ENCODE data around the gene FAHD2A. TPM values are rescaled to one million over a fixed set of nuclear protein-coding genes. Genes with fewer than 3 reads are reported as not detected.

The FAHD2A gene
- total RNA-seq, 1 experiment from 2014 or later = 49.3 TPM

DNA sequence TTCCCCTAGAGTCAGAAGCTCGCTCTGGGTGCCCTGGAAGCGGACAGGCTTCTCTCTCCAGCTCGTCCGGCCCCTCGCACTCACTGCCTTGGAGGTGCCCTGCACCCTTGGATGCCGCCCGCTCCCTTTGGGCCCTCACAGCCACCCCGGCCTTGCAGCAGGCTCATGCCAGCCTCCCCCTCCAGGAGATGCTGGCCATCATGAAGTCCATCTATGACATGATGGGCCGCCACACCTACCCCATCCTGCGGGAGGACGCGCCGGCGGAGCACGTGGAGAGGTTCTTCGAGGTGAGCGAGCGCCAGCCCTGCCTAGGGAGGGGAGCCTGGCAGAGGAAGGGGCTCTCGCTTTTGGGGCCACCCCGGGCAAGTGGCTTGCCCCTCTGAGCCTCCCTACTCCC lies 20.3 kb upstream of the FAHD2A start:
- no peak for DNase-seq
- H3K36me3 ChIP-seq (replicated peaks; ENCODE audit: control insufficient read depth, insufficient read depth, low read length) = no peaks in the 10 kb centered on the region

DNA sequence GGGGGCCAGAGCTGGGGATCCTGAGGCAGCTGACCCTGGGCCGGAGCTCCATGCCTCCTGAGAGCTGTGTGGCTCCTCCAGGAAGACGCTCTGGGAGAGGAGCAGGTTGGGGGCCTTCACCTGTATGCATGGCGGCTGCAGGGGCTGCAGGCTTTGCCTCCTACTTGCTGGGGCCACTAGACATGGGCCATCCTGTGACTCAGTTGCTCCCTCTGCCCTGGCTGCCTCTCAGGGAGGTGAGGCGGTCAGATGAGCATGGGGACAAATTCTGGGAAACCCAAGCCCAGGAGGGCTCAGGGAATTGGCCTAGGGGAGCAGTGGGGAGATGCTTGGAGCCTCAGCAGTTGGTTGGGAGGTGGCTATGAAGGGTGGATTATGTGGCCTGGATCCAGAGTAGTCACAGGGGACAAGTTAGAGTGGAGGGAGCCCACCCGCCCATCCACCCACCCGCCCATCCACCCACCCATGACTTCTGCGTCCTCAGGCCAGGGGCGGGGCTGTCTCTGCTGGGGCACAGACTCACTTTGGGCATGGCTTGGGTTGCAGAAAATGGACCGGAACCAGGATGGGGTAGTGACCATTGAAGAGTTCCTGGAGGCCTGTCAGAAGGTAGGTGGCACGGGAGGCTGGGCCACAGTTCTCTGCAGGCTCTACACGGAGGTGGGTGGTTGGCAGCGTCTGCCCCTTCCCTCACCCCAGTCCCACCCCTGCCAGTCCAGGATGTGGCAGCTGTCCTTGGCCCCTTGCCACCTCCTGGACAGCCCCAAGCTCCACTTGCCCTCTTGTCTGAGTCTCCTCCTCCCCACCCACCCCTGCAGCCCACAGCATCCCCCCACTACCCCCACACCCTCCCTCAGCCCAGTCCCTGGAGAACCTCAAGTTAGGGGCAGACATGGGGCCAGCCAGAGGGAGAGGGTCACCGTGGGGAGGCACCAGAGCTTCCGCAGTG lies 19.5 kb upstream of the FAHD2A start:
- no peaks in the 10 kb centered on the region for H3K27me3 ChIP-seq (ENCODE audit: control insufficient read depth, insufficient read depth, low read length)
- no peaks in the 10 kb centered on the region for H3K36me3 ChIP-seq (replicated peaks; ENCODE audit: control insufficient read depth, insufficient read depth, low read length)
- DNase-seq = no peak
- no peak overlapping the region for H3K4me3 ChIP-seq (ENCODE audit: insufficient read depth, low read depth, low read length)

More for the DNA sequence above, 20.3 kb upstream of the FAHD2A start:
- Histone ChIP-seq H3K4me3 (ENCODE audit: insufficient read depth, low read depth, low read length) (no peak overlapping the region), H3K27me3 (ENCODE audit: control insufficient read depth, insufficient read depth, low read length) (no peaks in the 10 kb centered on the region)

DNA sequence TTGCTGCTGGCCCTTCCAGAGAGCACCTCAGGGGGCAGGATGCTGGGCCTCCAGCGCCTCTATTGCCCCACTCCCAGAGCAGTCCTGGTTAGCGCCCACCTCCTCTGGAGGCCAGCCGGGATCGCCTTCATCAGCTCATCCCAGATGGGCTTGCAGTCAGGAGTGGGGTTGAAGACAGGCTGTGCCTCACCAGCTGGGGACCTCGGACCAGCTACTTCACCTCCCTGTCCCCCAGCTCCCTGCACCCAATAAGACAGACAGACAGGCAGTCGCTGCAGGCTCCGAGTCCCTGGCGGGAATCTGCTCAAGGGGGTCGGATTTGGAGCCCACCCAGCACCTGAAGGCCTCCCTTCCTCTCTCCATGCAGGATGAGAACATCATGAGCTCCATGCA lies 18.9 kb upstream of the FAHD2A start:
- no peak for DNase-seq
- H3K36me3 ChIP-seq (replicated peaks; ENCODE audit: control insufficient read depth, insufficient read depth, low read length) = no peaks in the 10 kb centered on the region
- H3K27me3 ChIP-seq (ENCODE audit: control insufficient read depth, insufficient read depth, low read length) = peaks cover 2% of the 10 kb centered on the region; the same call in 1 of the 2 replicates
- no peak overlapping the region for H3K4me3 ChIP-seq (ENCODE audit: insufficient read depth, low read depth, low read length)

DNA sequence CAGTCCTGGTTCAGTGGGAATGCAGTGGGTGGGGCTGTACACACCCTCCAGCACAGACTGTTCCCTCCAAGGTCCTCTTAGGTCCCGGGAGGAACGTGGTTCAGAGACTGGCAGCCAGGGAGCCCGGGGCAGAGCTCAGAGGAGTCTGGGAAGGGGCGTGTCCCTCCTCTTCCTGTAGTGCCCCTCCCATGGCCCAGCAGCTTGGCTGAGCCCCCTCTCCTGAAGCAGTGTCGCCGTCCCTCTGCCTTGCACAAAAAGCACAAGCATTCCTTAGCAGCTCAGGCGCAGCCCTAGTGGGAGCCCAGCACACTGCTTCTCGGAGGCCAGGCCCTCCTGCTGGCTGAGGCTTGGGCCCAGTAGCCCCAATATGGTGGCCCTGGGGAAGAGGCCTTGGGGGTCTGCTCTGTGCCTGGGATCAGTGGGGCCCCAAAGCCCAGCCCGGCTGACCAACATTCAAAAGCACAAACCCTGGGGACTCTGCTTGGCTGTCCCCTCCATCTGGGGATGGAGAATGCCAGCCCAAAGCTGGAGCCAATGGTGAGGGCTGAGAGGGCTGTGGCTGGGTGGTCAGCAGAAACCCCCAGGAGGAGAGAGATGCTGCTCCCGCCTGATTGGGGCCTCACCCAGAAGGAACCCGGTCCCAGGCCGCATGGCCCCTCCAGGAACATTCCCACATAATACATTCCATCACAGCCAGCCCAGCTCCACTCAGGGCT lies 17.5 kb upstream of the FAHD2A start:
- no peaks in the 10 kb centered on the region for H3K36me3 ChIP-seq (replicated peaks; ENCODE audit: control insufficient read depth, insufficient read depth, low read length)
- DNase-seq = peak; percentile 76
- H3K27me3 ChIP-seq (ENCODE audit: control insufficient read depth, insufficient read depth, low read length) = peaks cover 4% of the 10 kb centered on the region; the same call in 1 of the 2 replicates
- no peak overlapping the region for H3K4me3 ChIP-seq (ENCODE audit: insufficient read depth, low read depth, low read length)

DNA sequence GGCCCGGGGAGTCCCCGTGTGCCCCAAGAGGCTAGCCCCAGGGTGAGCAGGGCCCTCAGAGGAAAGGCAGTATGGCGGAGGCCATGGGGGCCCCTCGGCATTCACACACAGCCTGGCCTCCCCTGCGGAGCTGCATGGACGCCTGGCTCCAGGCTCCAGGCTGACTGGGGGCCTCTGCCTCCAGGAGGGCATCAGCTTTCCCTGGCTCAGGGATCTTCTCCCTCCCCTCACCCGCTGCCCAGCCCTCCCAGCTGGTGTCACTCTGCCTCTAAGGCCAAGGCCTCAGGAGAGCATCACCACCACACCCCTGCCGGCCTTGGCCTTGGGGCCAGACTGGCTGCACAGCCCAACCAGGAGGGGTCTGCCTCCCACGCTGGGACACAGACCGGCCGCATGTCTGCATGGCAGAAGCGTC lies 16.9 kb upstream of the FAHD2A start:
- DNase-seq = peak; percentile 41
- no peak overlapping the region for H3K4me3 ChIP-seq (ENCODE audit: insufficient read depth, low read depth, low read length)
- H3K27me3 ChIP-seq (ENCODE audit: control insufficient read depth, insufficient read depth, low read length) = peaks cover 4% of the 10 kb centered on the region; the same call in 1 of the 2 replicates
- no peaks in the 10 kb centered on the region for H3K36me3 ChIP-seq (replicated peaks; ENCODE audit: control insufficient read depth, insufficient read depth, low read length)

DNA sequence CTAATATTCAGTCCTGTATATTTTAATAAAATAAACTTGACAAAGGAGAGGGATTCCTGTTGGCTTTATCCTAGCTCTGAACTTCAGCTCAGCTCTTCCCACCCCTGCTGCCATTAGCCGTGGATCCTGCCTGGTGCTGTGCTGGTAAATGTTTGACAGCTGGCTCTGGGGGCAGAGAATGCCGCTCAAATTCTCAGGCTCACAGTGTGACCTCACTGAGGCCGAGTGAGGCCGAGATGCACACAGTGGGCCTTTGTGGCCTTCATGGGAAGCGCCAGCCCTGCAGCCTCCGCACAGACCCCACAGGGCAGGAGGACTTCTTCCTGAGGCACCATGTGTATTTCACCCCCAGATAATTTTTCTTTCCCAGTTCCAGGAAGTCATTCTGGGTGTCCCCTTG lies 16.5 kb upstream of the FAHD2A start:
- Histone ChIP-seq H3K36me3 (replicated peaks; ENCODE audit: control insufficient read depth, insufficient read depth, low read length) (no peaks in the 10 kb centered on the region), H3K27me3 (ENCODE audit: control insufficient read depth, insufficient read depth, low read length) (peaks cover 4% of the 10 kb centered on the region; the same call in 1 of the 2 replicates), H3K4me3 (ENCODE audit: insufficient read depth, low read depth, low read length) (no peak overlapping the region)
- no peak for DNase-seq

DNA sequence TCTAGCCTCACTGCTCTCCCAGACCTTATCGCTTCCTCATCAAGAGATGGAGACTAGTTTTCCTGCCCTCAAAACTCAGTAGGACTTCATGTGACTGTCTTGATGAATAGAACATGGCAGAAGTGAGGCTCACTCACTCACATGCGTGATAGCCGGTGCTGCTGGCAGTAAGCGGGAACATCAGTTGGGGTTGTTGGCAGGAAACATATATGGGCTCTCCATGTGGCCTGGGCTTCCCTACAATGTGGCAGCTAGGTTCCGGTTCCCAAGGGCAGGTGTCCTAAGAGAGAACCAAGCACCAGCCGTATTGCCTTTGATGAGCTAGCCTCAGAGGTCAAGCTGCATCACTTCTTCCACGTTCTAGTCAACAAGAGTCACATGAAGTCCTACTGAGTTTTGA lies 15.2 kb upstream of the FAHD2A start:
- H3K4me3 ChIP-seq (ENCODE audit: insufficient read depth, low read depth, low read length) = no peak overlapping the region
- peaks cover 4% of the 10 kb centered on the region; the same call in 1 of the 2 replicates for H3K27me3 ChIP-seq (ENCODE audit: control insufficient read depth, insufficient read depth, low read length)
- no peak for DNase-seq
- H3K36me3 ChIP-seq (replicated peaks; ENCODE audit: control insufficient read depth, insufficient read depth, low read length) = no peaks in the 10 kb centered on the region

DNA sequence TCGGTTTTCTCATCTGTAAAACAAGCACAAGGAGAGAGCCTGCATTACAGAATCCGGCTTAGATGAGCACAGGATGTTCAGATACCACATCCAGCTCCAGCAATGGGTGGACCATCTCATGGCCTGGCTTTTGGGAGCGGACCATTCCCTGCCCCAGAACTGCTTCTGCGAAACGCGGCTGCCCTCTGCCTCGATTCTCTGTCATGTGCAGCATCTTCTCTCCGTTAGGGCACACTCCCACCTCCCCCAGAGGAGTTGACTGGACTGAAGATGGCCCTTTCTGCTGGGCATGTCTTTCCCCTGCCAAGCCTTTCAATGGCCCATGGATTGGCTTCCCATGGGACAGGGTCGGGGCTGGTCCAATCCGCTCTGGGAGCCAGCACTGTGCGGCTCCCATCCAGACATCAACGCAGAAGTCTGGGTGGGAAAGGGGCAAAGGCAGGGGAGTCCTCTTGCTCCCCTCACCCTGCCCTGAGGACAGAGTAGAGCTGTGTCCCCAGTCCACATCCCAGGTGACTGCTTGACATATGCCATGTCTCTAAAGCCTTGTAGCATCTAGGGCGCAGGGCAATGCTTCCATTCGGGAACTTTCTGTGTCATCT lies 14.3 kb upstream of the FAHD2A start:
- peak; percentile 15 for DNase-seq
- Histone ChIP-seq H3K36me3 (replicated peaks; ENCODE audit: control insufficient read depth, insufficient read depth, low read length) (no peaks in the 10 kb centered on the region), H3K4me3 (ENCODE audit: insufficient read depth, low read depth, low read length) (no peak overlapping the region), H3K27me3 (ENCODE audit: control insufficient read depth, insufficient read depth, low read length) (peaks cover 4% of the 10 kb centered on the region; the same call in 1 of the 2 replicates)

DNA sequence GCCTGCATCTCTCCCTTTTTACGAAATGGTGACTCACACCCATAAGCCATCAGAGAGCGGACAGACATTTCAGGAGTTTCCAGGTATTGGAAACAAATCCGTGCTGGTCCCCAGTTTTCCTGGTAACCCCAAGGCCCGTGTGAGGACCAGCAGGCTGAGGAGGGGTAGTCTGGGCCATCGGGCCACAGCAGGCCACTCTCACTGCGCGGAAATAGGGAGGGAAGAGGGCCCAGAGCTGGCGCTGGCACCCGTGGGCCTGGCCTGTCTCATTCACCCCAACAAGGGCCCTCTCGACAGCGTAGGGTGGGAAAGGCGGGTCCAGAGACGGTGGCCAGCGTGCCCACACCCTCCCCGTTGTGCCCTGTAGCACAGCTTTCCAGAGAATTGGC lies 13.7 kb upstream of the FAHD2A start:
- H3K36me3 ChIP-seq (replicated peaks; ENCODE audit: control insufficient read depth, insufficient read depth, low read length) = no peaks in the 10 kb centered on the region
- no peak for DNase-seq
- H3K27me3 ChIP-seq (ENCODE audit: control insufficient read depth, insufficient read depth, low read length) = peaks cover 4% of the 10 kb centered on the region; the same call in 1 of the 2 replicates
- no peak overlapping the region for H3K4me3 ChIP-seq (ENCODE audit: insufficient read depth, low read depth, low read length)

DNA sequence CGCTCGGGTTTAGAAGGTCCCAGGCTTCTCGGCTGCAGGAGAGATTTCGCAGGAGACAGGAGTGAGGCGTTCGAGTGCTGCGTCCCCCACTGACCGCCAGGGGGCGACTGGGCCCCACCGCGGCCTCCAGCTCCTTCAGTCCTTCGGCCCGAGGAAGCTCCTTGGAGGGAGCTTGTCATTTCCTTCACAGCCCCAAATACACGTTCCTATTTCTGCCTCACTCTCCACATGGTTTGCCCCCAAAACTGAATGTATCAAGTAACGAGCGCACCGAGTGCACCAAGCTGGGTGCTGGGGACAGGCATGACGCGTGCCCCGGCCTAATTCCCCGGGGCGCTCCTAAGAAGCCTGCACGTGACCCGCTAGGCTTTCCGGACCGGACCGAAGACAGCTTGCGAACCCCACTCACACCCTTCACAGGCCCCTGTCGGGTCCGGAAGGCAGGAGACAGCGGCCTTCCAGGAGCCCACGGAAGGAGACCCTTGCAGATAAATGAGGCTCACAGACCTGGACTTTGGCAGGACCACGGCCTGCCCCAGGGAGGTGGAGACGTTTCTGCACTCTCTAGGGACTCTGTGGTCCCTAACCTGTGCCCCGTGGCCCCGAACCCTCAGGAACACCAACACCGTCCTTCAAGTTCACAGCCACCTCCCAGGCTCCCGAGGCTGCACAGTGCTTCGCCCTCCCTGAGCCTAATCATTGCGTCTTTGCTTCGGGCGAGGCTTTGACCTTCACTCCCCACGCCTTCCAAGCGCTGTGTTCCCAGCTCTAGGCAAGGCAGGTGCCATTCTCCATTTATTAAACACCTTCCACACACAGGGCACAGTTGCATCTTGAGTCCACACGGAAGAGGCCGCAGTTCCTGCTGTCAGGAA lies 13.0 kb upstream of the FAHD2A start:
- Histone ChIP-seq H3K27me3 (ENCODE audit: control insufficient read depth, insufficient read depth, low read length) (peaks cover 4% of the 10 kb centered on the region; the same call in 1 of the 2 replicates), H3K4me3 (ENCODE audit: insufficient read depth, low read depth, low read length) (no peak overlapping the region), H3K36me3 (replicated peaks; ENCODE audit: control insufficient read depth, insufficient read depth, low read length) (no peaks in the 10 kb centered on the region)
- peak; percentile 95 for DNase-seq

DNA sequence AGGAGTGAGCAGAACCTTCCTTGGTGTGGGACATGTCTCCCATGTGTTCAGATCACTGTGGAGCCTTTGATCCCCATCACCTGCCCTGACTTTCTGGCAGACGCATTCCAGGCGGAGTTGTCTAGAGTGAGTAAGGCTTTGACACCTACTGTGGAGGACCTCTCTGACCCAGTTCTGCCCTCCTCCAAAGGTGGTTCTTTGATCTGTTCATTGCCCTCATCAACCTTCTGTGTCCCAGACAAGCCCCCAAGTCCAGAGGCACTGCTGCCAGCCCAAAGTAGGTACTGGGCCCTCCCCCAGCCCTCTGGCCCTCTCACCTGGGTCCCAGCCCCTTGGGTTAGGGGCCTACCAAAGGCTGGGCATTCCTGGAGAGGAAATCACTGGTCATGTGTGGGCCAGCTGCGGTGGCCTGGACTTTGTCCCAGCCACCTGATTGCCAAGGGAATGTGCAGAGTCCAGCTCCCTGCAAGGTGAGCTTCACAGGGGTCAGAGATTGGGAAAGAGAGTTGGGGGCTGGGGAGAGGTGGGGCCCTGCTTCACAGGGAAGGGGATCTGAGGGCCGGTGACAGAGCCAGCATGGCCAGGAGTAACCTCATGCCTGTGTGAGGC lies 12.1 kb upstream of the FAHD2A start:
- H3K4me3 ChIP-seq (ENCODE audit: insufficient read depth, low read depth, low read length) = no peak overlapping the region
- no peak for DNase-seq

DNA sequence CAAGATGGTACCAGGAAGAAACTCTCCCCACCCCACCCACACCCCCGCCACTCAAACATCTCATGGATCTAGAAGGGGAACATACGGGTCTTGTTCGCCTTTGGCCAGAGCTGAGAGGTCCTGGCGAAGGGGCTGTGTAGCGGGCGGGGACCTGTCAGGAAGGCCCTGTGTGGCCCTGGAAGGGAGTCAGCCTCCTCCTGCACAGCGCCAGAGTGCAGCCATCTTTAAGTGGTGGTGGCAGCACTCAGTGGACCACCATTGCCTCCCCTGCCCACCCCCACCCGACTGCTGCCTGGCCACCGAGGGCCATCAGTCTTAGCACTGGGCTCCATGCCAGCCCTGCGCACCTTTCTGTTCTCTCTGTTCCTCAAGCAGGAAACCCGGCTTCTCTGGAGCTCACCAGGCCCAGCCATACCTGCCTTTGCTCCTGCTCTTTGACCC lies 11.6 kb upstream of the FAHD2A start:
- H3K27me3 ChIP-seq (ENCODE audit: control insufficient read depth, insufficient read depth, low read length) = peaks cover 4% of the 10 kb centered on the region; the same call in 1 of the 2 replicates
- no peak for DNase-seq
- H3K36me3 ChIP-seq (replicated peaks; ENCODE audit: control insufficient read depth, insufficient read depth, low read length) = no peaks in the 10 kb centered on the region
- no peak overlapping the region for H3K4me3 ChIP-seq (ENCODE audit: insufficient read depth, low read depth, low read length)

More for the DNA sequence above, 12.1 kb upstream of the FAHD2A start:
- H3K27me3 ChIP-seq (ENCODE audit: control insufficient read depth, insufficient read depth, low read length) = peaks cover 4% of the 10 kb centered on the region; the same call in 1 of the 2 replicates
- no peaks in the 10 kb centered on the region for H3K36me3 ChIP-seq (replicated peaks; ENCODE audit: control insufficient read depth, insufficient read depth, low read length)

DNA sequence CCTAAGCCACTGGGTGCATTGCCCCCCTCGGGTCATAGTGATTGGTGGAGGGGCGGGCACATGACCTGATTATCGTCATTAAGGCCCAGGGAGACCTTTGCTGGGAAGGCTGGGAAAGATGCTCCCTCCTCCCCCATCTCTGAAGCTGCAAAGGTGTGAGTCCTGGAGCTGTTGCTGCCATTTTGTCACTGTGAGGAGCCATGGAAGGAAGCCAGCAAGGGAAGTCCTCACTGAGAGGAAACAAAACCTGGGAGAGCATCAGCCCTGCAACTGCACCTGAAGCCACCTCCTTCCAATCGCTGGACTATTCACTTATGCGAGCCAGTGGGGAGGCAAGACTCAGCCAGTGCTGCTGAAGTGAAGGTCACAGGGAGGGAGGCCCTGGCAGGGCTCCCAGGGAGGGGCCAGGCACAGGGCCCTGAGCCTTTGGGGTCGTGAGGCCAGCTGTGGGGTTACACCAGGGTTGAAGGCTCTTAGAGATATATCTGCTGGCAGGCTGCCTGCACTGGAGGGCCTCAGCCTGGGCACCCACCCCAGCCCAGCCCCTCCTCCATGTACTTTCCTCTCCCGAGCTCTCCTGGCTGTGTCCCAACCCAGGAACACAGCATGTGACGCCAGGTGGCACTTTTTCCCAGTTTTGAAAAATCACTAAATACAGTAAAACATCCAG lies 10.7 kb upstream of the FAHD2A start:
- H3K4me3 ChIP-seq (ENCODE audit: insufficient read depth, low read depth, low read length) = no peak overlapping the region
- H3K36me3 ChIP-seq (replicated peaks; ENCODE audit: control insufficient read depth, insufficient read depth, low read length) = no peaks in the 10 kb centered on the region
- DNase-seq = peak; percentile 18
- H3K27me3 ChIP-seq (ENCODE audit: control insufficient read depth, insufficient read depth, low read length) = peaks cover 4% of the 10 kb centered on the region; the same call in 1 of the 2 replicates

All from H7 (cell line).